Activated CD4-positive, alpha-beta T cell treated with anti-CD3 and anti-CD28 coated beads, Interleukin-2, amount 50 U/mL, for 24 hours (primary cell): ENCODE measurements around the gene TVP23B.
"Not testable (repeated sequence)": the region's sequence is repeated elsewhere in the genome, so short reads cannot be mapped to it uniquely, and the experiment has no call there.

ENCODE experiments used
- DNase-seq, 2 donors: peaks; one replicate each; pipeline ENCODE4 v3.0.0-alpha.2; 2020; ENCODE audit warnings: low read depth in 1 of 2, low spot score in 1 of 2

Gene TVP23B

GRCh38 chr17:18780991-18781718, at the start of gene TVP23B:
TVP23B (plus strand) TSS chr17:18781183; CDS start chr17:18781294, 111 bp downstream.
- DNase-seq, result peak; percentile 95 to 98

- DNase-seq, result not testable (repeated sequence)
These were observed 48.5 kb upstream of the TVP23B start for GRCh38 chr17:18732438-18732837.

- DNase-seq, result not testable (repeated sequence)
These were observed 47.6 kb upstream of the TVP23B start for GRCh38 chr17:18733350-18733749.

- not testable (repeated sequence) for DNase-seq
These were observed 41.2 kb upstream of the TVP23B start for GRCh38 chr17:18739616-18740391.

GRCh38 chr17:18741228-18741627, 39.8 kb upstream of the TVP23B start:
- DNase-seq, result not testable (repeated sequence)

GRCh38 chr17:18743699-18744421, 37.1 kb upstream of the TVP23B start, which contains the start of gene FBXW10:
FBXW10 (plus strand) TSS chr17:18744054; CDS start chr17:18744245, 191 bp downstream.
- DNase-seq, result not testable (repeated sequence)

- not testable (repeated sequence) for DNase-seq
These were observed 36.3 kb upstream of the TVP23B start for GRCh38 chr17:18744726-18745125.

GRCh38 chr17:18746551-18746950, 34.4 kb upstream of the TVP23B start:
- not testable (repeated sequence) for DNase-seq

- not testable (repeated sequence) for DNase-seq
These were observed 33.5 kb upstream of the TVP23B start for GRCh38 chr17:18747501-18747900.

- DNase-seq, result not testable (repeated sequence)
These were observed 30.7 kb upstream of the TVP23B start for GRCh38 chr17:18750242-18750641.

GRCh38 chr17:18753829-18754409, 27.1 kb upstream of the TVP23B start:
- DNase-seq, result not testable (repeated sequence)

- DNase-seq, result not testable (repeated sequence)
These were observed 25.0 kb upstream of the TVP23B start for GRCh38 chr17:18755969-18756368.

- DNase-seq, result not testable (repeated sequence)
These were observed 23.5 kb upstream of the TVP23B start for GRCh38 chr17:18757368-18758044.

GRCh38 chr17:18758344-18758743, 22.6 kb upstream of the TVP23B start:
- not testable (repeated sequence) for DNase-seq

GRCh38 chr17:18760221-18760620, 20.8 kb upstream of the TVP23B start:
- not testable (repeated sequence) for DNase-seq

- not testable (repeated sequence) for DNase-seq
These were observed 10.4 kb upstream of the TVP23B start for GRCh38 chr17:18770572-18770971.

- DNase-seq, result not testable (repeated sequence)
These were observed 9.9 kb upstream of the TVP23B start for GRCh38 chr17:18771066-18771465.

- DNase-seq, result no peak
These were observed 8.5 kb upstream of the TVP23B start for GRCh38 chr17:18772471-18772870.

- not testable (repeated sequence) for DNase-seq
These were observed 822 bp downstream of the TVP23B start for GRCh38 chr17:18781805-18782204.

- not testable (repeated sequence) for DNase-seq
These were observed 5.0 kb downstream of the TVP23B start for GRCh38 chr17:18785933-18786332.
